NCI-H82 (cell line): ENCODE data around the gene GNL1.
"Not testable (repeated sequence)": the region's sequence is repeated elsewhere in the genome, so short reads cannot be mapped to it uniquely, and the experiment has no call there.

Experiments
- DNase-seq: peaks from one replicate; lab custom pipeline; 2025; lab: John Stamatoyannopoulos, UW

The GNL1 gene

GRCh38 chr6:30529349-30529875, 26.9 kb downstream of the GNL1 start:
- not testable (repeated sequence) for DNase-seq

DNA sequence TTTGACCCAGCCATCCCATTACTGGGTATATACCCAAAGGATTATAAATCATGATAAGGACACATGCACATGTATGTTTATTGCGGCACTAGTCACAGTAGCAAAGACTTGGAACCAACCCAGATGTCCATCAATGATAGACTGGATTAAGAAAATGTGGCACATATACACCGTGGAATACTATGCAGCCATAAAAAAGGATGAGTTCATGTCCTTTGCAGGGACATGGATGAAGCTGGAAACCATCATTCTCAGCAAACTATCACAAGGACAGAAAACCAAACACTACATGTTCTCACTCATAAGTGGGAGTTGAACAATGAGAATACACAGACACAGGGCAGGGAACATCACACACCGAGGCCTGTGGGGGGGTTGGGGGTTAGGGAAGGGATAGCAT, 29.8 kb downstream of the GNL1 start:
- DNase-seq, result not testable (repeated sequence)

DNA sequence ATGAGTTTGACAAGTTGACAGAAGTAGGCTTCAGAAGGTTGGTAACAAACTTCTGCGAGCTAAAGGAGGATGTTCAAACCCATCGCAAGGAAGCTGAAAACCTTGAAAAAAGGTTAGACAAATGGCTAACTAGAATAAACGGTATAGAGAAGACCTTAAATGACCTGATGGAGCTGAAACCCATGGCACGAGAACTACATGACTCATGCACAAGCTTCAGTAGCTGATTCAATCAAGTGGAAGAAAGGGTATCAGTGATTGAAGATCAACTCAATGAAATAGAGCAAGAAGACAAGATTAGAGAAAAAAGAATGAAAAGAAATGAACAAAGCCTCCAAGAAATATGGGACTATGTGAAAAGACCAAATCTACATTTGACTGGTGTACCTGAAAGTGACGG, 34.3 kb downstream of the GNL1 start:
- not testable (repeated sequence) for DNase-seq

DNA sequence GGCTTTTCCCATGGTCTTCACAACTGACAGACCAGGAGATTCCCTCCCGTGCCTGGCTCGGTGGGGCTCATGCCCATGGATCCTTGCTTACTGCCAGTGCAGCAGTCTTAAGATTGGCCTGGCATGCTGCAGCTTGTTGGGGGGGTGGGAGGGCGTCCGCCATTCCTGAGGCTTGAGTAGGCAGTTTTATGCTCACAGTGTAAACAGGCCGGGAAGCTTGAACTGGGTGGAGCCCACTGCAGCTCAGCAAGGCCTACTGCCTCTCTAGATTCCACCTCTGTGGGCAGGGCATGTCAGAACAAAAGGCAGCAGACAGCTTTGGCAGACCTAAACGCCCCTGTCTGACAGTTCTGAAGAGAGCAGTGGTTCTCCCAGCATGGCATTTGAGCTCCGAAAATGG, 35.2 kb downstream of the GNL1 start:
- not testable (repeated sequence) for DNase-seq

DNA sequence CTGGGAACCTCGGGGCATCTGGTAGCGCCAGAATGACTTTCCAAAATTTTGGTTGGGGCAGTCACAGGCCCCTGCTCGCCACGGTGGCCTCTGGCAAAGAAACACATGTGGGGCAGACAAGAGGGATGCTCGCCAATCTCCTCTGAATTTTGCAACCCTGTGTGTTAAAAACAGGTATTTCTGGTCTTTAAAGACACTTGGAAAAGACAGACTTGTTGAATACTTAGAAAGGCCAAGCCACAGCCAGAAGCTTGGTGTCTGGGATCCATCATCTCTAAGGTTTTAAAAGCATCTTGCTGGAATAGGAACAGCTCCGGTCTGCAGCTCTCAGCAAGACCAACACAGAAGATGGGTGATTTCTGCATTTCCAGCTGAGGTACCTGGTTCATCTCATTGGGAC, 35.8 kb downstream of the GNL1 start:
- DNase-seq, result no peak

DNA sequence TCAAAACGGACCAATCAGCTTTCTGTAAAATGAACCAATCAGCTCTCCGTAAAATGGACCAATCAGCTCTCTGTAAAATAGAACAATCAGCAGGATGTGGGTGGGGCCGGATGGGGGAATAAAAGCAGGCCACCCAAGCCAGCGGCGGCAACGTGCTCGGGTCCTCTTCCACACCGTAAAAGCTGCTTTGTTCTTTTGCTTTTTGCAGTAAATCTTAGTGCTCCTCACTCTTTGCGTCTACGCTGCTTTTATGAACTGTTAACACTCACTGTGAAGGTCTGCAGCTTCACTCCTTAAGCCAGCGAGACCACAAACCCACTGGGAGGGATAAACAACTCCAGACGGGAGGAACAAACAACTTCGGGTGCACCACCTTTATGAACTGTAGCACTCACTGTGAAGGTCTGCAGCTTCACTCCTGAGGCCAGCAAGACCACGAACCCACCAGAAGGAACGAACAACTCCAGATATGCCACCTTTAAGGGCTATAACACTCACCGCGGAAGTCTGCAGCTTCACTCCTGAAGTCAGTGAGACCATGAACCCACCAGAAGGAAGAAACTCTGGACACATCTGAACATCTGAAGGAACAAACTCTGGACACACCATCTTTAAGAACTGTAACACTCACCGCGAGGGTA, 37.7 kb downstream of the GNL1 start:
- DNase-seq, result not testable (repeated sequence)

DNA sequence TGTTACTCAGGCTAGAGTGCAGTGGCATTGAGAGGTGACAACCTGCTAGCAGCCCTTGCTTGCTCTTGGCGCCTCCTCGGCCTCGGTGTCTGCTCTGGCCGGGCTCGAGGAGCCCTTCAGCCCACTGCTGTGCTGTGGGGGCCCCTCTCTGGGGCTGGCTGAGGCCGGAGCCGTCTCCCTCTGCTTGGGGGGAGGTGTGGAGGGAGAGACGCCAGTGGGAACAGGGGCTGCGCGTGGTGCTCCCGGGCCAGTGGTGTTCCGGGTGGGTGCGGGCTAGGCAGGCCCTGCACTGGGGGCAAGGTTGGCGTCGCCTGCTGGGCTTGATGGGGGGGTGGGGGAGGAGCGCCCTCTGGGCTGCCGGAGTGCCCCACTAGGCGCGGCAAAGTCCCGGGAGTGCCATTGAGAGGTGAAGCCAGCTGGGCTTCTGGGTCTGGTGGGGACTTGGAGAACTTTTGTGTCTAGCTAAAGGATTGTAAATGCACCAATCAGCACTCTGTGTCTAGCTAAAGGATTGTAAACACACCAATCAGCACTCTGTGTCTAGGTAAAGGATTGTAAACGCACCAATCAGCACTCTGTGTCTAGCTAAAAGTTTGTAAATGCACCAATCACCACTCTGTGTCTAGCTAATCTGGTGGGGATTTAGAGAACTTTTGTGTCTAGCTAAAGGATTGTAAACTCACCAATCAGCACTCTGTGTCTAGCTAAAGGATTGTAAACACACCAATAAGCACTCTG, 38.4 kb downstream of the GNL1 start:
- not testable (repeated sequence) for DNase-seq

DNA sequence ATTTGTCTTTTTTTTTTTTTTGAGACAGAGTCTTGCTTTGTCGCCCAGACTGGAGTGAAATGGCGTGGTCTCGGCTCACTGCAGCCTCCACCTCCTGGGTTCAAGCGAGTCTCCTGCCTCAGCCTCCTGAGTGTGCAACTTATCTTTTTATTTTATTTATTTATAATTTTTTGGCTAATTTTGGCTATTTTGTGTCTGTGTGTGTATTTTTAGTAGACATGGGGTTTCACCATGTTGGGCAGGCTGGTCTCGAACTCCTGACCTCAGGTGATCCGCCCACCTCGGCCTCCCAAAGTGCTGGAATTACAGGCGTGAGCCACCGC, 39.6 kb downstream of the GNL1 start:
- DNase-seq, result not testable (repeated sequence)

DNA sequence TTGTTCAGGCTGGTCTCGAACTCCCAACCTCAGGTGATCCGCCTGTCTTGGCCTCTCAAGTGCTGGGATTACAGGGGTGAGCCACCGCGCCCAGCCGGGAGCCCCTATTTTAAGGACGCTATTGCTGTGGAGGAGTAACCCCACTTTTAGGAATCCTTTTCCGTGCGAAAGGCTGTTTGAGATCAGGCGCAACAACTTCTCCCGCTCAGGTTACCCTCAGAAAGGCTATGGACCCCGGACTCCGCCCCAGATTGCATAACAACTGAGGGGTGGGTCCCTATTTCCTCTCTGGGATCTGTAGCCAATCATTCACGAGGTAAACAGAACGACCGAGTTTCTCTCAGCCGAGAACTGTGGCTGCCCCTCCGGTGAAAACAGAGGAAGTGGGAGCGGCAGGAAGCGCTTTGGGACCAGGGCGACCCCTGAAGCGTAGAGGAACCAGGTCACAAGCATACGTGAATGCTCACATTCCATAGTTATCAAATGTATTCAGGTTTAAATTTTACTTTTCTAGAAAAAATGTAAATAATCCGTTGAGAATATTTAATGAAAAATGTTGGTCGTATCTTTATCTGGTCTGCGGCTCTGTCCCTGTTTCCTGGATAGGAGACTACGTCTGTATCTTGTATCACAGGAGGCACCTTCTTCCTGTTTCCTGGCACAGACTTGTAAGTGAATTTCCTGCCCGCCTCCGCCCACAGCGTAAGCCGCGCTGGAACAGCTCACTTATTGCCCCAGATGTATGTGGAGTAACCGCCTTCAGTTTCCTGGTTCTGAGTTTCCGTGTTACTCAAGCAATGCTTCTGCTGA, 40.1 kb downstream of the GNL1 start:
- DNase-seq, result peak; percentile 30

- DNase-seq, result no peak
Observed at GRCh38 chr6:30515106-30515505, 41.2 kb downstream of the GNL1 start.

- DNase-seq, result no peak
Observed at GRCh38 chr6:30513451-30513850, 42.8 kb downstream of the GNL1 start.

GRCh38 chr6:30511169-30511546, 45.1 kb downstream of the GNL1 start:
- no peak for DNase-seq

DNA sequence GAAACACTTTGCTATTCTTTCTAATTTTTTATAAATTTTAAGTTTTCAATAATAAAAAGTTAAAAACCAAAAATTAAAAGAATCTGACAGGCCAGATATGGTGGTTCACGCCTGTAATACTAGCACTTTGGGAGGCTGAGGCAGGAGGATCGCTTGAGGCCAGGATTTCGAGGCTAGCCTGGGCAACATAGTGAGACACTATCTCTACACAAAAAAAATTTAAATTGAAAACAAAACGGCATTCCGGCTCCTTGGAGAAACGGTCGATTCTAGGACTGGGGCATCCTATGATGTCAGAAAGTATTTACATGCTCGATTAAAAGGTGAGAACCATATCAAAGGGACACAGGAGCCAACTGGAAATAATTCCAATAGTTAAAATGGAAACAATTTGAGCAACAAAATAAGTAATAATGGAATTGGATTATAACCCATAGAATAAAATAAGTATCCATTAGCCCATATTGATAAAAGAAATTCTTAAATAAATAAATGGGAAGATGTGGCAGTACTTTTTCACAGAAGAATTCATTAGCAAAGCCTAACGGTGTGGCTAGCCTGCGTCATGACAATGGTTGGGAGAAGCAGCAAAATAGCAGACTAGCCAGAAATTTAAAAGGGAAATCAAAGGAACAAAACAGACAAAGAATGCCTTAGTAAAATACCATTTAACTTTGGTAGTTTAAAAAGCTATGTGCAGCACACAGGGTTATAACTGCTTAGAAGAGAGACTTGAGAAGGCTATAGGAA, 45.7 kb downstream of the GNL1 start:
- no peak for DNase-seq

- DNase-seq, result no peak
Observed at GRCh38 chr6:30508890-30509736, 47.2 kb downstream of the GNL1 start.

- no peak for DNase-seq
Observed at GRCh38 chr6:30507849-30508827, 48.2 kb downstream of the GNL1 start.

DNA sequence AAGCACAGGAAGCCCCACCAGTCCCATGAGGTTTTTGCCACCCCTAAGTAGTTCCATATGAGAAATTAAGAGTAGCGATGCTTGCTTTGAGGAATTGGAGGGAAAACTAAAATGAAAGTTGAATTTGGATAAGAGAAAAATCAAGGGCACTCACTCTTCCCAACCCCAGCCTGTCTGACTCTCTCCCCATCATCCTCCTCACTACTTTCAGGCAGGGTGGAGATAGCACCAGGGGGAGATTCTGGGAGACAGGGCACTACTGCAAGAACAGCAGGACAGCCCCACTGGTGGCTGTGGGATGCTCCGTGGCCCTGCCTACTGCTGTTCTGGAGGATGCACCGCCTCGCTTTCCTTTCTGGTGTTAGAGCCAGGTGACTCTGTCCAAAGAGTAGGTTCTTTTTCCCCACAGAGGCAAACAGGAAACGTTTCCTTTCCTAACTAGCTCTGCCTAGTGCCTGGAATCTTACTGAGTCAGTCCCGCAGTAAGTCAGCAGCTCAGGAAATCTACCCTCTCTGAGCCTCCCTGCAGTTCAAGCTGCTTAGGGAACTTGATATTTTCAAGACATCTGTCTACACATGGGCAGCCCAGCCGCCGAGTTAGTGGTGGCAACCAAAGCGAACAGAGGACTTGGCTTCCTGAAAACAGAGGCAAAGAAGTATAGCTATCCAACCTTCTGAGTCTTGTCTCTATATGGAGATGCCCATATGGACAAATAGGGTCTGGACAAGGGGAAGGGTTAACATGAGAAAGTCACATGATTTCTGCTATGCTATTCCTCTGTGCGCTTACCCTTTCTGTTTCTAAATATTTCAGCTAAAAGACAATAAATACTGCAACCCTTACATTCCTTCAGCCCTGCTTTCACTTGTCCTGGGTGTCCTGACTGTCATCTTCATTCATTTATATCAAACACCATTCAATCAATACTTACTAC, 55.6 kb downstream of the GNL1 start:
- DNase-seq, result peak; percentile 63

DNA sequence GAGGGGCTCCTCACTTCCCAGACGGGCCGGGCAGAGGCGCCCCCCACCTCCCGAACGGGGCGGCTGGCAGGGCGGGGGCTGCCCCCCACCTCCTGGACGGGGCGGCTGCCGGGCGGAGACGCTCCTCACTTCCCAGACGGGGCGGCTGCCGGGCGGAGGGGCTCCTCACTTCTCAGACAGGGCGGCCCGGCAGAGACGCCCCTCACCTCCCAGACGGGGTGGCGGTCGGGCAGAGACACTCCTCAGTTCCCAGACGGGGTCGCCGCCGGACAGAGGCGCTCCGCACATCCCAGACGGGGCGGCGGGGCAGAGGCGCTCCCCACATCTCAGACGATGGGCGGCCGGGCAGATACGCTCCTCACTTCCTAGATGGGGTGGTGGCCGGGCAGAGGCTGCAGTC, 57.6 kb downstream of the GNL1 start:
- DNase-seq, result not testable (repeated sequence)

- DNase-seq, result no peak
Observed at GRCh38 chr6:30497714-30498113, 58.6 kb downstream of the GNL1 start.

DNA sequence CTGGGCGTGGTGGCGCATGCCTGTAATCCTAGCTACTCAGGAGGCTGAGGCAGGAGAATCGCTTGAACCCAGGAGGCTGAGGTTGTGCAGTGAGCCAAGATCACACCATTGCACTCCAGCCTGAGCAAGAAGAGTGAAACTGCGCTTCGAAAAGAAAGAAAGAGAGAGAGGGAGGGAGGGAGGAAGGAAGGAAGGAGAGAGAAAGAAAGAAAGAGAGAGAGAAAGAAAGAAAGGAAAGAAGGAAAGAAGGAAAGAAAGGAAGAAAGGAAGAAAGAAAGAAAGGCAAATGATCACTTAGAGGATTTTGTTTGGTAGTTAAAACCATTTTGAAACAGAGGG, 59.1 kb downstream of the GNL1 start:
- DNase-seq, result not testable (repeated sequence)
